GM12878 (cell line): Measurements from ENCODE around the gene KIF5A. TPM values are rescaled to one million over a fixed set of nuclear protein-coding genes. Genes with fewer than 3 reads are reported as not detected.

Source experiments
- BCL11A ChIP-seq: IDR thresholded peaks from 2 replicates; pipeline ENCODE4 v1.6.1; 2011; ENCODE audit warnings: low read depth, low read length
- CHD4 ChIP-seq: fragments of 200-600 bp; sonication (generic); IDR thresholded peaks from 2 replicates; pipeline ENCODE4 v1.6.1; 2016; ENCODE audit warnings: mild to moderate bottlenecking
- CREM ChIP-seq: IDR thresholded peaks from 2 replicates; pipeline ENCODE4 v1.6.1; 2014; ENCODE audit warnings: antibody characterized with exemption, low read depth
- DPF2 ChIP-seq: fragments of 450-650 bp; IDR thresholded peaks from 2 replicates; pipeline ENCODE4 v1.6.1; 2017; ENCODE audit warnings: mild to moderate bottlenecking
- MYB ChIP-seq: fragments of 150-350 bp; IDR thresholded peaks from 2 replicates; pipeline ENCODE4 v1.6.1; 2014; ENCODE audit warnings: mild to moderate bottlenecking, low read depth, low read length, borderline replicate concordance
- NFIC ChIP-seq: IDR thresholded peaks from 2 replicates; pipeline ENCODE4 v1.6.1; 2012; ENCODE audit warnings: low read depth, mild to moderate bottlenecking, inconsistent platforms, low read length, moderate library complexity
- NFXL1 ChIP-seq: fragments of 450-650 bp; IDR thresholded peaks from 2 replicates; pipeline ENCODE4 v1.6.1; 2017; ENCODE audit warnings: antibody characterized with exemption, mild to moderate bottlenecking, borderline replicate concordance
- NFYB ChIP-seq: IDR thresholded peaks from 2 replicates; pipeline ENCODE4 v1.6.1; 2011; ENCODE audit warnings: low read depth, mild to moderate bottlenecking, low read length, improper control_type of control experiment, moderate library complexity; ENCODE audit not compliant: insufficient read depth
- POLR2A ChIP-seq: IDR thresholded peaks from 2 replicates; pipeline ENCODE4 v1.6.1; 2011; ENCODE audit warnings: low read depth, mild to moderate bottlenecking, low read length
- POLR2AphosphoS5 ChIP-seq: IDR thresholded peaks from 2 replicates; pipeline ENCODE4 v1.6.1; 2011; ENCODE audit warnings: mild to moderate bottlenecking, low read length, inconsistent platforms
- SMAD1 ChIP-seq: fragments of 450-650 bp; IDR thresholded peaks from 2 replicates; pipeline ENCODE4 v1.6.1; 2018; ENCODE audit warnings: mild to moderate bottlenecking, low read depth; ENCODE audit not compliant: partially characterized antibody
- SMC3 ChIP-seq: IDR thresholded peaks from 2 replicates; pipeline ENCODE4 v1.6.1; 2011; ENCODE audit warnings: low read length, improper control_type of control experiment, borderline replicate concordance
- SREBF2 ChIP-seq: IDR thresholded peaks from 2 replicates; pipeline ENCODE4 v1.6.1; 2012; ENCODE audit warnings: mild to moderate bottlenecking, low read length
- WRNIP1 ChIP-seq: IDR thresholded peaks from 2 replicates; pipeline ENCODE4 v1.6.1; 2011; ENCODE audit warnings: low read depth, low read length, improper control_type of control experiment, borderline replicate concordance
- polyA plus RNA-seq, 11 experiments: library from polyadenylated mRNA; depleted of rRNA in 4 of 11; unstranded in 6 of 11; stranded (reverse) in 5 of 11; fragments of >200 nt; fragmentation: Nextera tagmentation in 4 of 11; fragmentation: Illumina TruSeq in 1 of 11; extraction: Ambion mirVana in 4 of 11; extraction: Trizol in 1 of 11; gene quantifications; 1 replicate in 1 of 11; 2 replicates in 10 of 11; pipeline versions ENCODE4 v1.2.1 to v1.2.3, GENCODE V29; 2011 to 2016; ENCODE audit warnings: inconsistent platforms in 2 of 11, missing spikeins in 2 of 11, low read depth in 1 of 11
- total RNA-seq, 4 experiments: library from RNA; depleted of rRNA in 3 of 4; stranded (reverse); fragments of >200 nt in 3 of 4; fragmentation: Illumina TruSeq in 1 of 4; extraction: Trizol in 1 of 4; gene quantifications; 2 replicates each; pipeline versions ENCODE4 v1.2.1 to v1.2.3, GENCODE V29; 2013 to 2021
- TF ChIP-seq, protein P1 (sequence below): fragments of 450-650 bp; formaldehyde crosslinking; IDR thresholded peaks from 2 replicates; pipeline ENCODE4 v1.4.0; 2022; ENCODE audit warnings: mild to moderate bottlenecking, moderate library complexity
- TF ChIP-seq, protein P2 (sequence below): IDR thresholded peaks from 2 replicates; pipeline ENCODE4 v1.6.1; 2011; ENCODE audit warnings: low read depth, low read length, improper control_type of control experiment, borderline replicate concordance
- TF ChIP-seq, protein P3 (sequence below): fragments of 450-650 bp; IDR thresholded peaks from 2 replicates; pipeline ENCODE4 v1.6.1; 2016; ENCODE audit warnings: mild to moderate bottlenecking
- TF ChIP-seq, protein P4 (sequence below), 3 experiments: IDR thresholded peaks in 2 of 3; conservative IDR thresholded peaks in 1 of 3; 2 replicates each; pipeline ENCODE4 v1.5.1; 2011; ENCODE audit warnings: low read depth in 3 of 3, low read length in 3 of 3, mild to moderate bottlenecking in 3 of 3, control low read depth in 2 of 3, moderate library complexity in 2 of 3, inconsistent platforms in 1 of 3, mixed read lengths in 1 of 3; ENCODE audit not compliant: control insufficient read depth in 2 of 3, insufficient read depth in 1 of 3; ENCODE audit errors: extremely low read depth in 1 of 3
- TF ChIP-seq, protein P5 (sequence below): fragments of 450-650 bp; IDR thresholded peaks from 2 replicates; pipeline ENCODE4 v1.6.1; 2018; ENCODE audit warnings: borderline replicate concordance, mild to moderate bottlenecking; ENCODE audit not compliant: partially characterized antibody
- TF ChIP-seq, protein P6 (sequence below): IDR thresholded peaks from 2 replicates; pipeline ENCODE4 v1.6.1; 2011; ENCODE audit warnings: low read depth, mild to moderate bottlenecking, low read length, moderate library complexity, borderline replicate concordance; ENCODE audit errors: extremely low read depth

KIF5A gene
- total and polyA plus RNA-seq, 10 of the 15 experiments (the other 5 are each of a cell fraction or from before 2014, with no cell fraction given), result 0.35 to 2.9 (median 0.97) TPM

DNA sequence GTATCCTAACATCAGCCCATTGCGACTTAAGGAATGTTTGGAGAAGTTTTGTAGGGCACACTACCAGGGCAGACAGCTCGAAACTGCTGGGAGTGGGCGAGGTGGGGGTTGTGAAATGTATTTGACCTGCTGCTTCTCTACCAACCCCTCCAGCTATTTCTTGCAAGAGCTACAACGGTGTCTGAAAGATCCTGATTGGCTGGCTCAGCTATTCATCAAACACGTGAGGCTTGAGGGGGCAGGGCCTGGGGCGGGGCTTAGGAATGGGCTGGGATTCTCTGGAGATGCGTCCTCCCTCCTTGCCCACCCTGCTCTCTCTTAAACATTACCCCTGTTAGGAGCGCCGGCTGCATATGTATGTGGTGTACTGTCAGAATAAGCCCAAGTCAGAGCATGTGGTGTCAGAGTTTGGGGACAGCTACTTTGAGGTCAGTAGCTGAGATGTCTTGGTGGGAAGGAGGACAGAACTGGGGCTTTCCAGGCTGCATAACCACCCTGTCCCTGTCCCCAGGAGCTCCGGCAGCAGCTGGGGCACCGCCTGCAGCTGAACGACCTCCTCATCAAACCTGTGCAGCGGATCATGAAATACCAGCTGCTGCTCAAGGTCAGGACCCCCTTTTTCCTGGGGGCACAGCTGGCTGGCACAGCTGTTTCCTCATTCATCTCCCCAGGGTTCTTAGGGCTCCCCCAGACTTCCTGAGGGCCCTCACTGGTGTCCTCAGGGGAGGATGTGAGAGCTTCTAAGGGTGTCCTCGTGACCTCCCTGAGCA is 64.5 kb downstream of the KIF5A start (continued):
- TF ChIP-seq, protein P1, sequence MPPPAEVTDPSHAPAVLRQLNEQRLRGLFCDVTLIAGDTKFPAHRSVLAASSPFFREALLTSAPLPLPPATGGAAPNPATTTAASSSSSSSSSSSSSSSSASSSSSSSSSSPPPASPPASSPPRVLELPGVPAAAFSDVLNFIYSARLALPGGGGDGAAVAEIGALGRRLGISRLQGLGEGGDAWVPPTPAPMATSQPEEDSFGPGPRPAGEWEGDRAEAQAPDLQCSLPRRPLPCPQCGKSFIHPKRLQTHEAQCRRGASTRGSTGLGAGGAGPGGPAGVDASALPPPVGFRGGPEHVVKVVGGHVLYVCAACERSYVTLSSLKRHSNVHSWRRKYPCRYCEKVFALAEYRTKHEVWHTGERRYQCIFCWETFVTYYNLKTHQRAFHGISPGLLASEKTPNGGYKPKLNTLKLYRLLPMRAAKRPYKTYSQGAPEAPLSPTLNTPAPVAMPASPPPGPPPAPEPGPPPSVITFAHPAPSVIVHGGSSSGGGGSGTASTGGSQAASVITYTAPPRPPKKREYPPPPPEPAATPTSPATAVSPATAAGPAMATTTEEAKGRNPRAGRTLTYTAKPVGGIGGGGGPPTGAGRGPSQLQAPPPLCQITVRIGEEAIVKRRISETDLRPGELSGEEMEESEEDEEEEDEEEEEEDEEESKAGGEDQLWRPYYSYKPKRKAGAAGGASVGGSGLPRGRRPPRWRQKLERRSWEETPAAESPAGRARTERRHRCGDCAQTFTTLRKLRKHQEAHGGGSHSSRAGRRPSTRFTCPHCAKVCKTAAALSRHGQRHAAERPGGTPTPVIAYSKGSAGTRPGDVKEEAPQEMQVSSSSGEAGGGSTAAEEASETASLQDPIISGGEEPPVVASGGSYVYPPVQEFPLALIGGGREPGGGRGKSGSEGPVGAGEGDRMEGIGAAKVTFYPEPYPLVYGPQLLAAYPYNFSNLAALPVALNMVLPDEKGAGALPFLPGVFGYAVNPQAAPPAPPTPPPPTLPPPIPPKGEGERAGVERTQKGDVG (CRISPR knock-in tag), result no peak
- TF ChIP-seq POLR2AphosphoS5 (no peak), MYB (no peak), WRNIP1 (no peak), SMC3 (no peak), POLR2A (no peak), NFXL1 (no peak), NFIC (no peak), CREM (no peak), NFYB (peak; percentile 55; the same call in 1 of the 2 replicates), CHD4 (no peak), SREBF2 (no peak), SMAD1 (no peak), BCL11A (no peak), DPF2 (0 out of 2 replicates have a peak, but pooled peaks have one; percentile 22)
- TF ChIP-seq, protein P2, sequence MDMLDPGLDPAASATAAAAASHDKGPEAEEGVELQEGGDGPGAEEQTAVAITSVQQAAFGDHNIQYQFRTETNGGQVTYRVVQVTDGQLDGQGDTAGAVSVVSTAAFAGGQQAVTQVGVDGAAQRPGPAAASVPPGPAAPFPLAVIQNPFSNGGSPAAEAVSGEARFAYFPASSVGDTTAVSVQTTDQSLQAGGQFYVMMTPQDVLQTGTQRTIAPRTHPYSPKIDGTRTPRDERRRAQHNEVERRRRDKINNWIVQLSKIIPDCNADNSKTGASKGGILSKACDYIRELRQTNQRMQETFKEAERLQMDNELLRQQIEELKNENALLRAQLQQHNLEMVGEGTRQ, result peak; percentile 34
- TF ChIP-seq, protein P3, sequence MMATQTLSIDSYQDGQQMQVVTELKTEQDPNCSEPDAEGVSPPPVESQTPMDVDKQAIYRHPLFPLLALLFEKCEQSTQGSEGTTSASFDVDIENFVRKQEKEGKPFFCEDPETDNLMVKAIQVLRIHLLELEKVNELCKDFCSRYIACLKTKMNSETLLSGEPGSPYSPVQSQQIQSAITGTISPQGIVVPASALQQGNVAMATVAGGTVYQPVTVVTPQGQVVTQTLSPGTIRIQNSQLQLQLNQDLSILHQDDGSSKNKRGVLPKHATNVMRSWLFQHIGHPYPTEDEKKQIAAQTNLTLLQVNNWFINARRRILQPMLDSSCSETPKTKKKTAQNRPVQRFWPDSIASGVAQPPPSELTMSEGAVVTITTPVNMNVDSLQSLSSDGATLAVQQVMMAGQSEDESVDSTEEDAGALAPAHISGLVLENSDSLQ, result peak; percentile 95
- TF ChIP-seq, protein P4, sequence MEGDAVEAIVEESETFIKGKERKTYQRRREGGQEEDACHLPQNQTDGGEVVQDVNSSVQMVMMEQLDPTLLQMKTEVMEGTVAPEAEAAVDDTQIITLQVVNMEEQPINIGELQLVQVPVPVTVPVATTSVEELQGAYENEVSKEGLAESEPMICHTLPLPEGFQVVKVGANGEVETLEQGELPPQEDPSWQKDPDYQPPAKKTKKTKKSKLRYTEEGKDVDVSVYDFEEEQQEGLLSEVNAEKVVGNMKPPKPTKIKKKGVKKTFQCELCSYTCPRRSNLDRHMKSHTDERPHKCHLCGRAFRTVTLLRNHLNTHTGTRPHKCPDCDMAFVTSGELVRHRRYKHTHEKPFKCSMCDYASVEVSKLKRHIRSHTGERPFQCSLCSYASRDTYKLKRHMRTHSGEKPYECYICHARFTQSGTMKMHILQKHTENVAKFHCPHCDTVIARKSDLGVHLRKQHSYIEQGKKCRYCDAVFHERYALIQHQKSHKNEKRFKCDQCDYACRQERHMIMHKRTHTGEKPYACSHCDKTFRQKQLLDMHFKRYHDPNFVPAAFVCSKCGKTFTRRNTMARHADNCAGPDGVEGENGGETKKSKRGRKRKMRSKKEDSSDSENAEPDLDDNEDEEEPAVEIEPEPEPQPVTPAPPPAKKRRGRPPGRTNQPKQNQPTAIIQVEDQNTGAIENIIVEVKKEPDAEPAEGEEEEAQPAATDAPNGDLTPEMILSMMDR (IDR thresholded peaks at IDR 0.05 in 2 of 3, conservative IDR thresholded peaks at IDR 0.05 in 1 of 3; ENCODE audit: control insufficient read depth in 2 of 3, extremely low read depth in 1 of 3, insufficient read depth in 1 of 3, low read depth in 3 of 3, low read length in 3 of 3), result no peak
- TF ChIP-seq, protein P5, sequence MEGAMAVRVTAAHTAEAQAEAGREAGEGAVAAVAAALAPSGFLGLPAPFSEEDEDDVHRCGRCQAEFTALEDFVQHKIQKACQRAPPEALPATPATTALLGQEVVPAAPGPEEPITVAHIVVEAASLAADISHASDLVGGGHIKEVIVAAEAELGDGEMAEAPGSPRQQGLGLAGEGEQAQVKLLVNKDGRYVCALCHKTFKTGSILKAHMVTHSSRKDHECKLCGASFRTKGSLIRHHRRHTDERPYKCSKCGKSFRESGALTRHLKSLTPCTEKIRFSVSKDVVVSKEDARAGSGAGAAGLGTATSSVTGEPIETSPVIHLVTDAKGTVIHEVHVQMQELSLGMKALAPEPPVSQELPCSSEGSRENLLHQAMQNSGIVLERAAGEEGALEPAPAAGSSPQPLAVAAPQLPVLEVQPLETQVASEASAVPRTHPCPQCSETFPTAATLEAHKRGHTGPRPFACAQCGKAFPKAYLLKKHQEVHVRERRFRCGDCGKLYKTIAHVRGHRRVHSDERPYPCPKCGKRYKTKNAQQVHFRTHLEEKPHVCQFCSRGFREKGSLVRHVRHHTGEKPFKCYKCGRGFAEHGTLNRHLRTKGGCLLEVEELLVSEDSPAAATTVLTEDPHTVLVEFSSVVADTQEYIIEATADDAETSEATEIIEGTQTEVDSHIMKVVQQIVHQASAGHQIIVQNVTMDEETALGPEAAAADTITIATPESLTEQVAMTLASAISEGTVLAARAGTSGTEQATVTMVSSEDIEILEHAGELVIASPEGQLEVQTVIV, result no peak
- TF ChIP-seq, protein P6, sequence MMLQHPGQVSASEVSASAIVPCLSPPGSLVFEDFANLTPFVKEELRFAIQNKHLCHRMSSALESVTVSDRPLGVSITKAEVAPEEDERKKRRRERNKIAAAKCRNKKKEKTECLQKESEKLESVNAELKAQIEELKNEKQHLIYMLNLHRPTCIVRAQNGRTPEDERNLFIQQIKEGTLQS, result 0 out of 2 replicates have a peak, but pooled peaks have one; percentile 24
